ENCODE data around the gene TAS2R41. TPM values are rescaled to one million over a fixed set of nuclear protein-coding genes. Genes with fewer than 3 reads are reported as not detected.

TAS2R41 gene
- total RNA-seq, 1 donor from 2014 or later, result not detected

DNA sequence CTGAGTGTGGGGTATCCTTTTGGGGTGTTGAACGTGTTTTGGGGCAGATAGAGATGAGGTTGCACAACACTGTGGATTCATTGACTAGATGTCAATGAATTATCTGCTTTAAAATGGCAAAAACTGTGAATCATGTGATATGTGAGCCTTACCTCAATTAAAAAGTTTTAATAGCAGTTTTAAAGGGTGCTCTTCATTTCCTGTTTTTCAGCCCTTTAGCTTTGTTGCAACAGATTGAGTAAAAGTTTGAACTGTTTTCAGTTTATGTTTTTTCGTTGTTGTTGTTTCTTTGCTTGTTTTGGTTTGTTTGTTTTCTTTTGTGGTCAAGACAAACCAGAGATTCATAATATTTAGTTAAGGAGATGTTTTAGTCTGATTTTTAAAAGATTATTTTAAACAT is 9.4 kb downstream of the TAS2R41 start:
- intact Hi-C loops (cut with micrococcal nuclease), result no loop called here
- ATAC-seq (ENCODE audit: low read depth), result no peak
- POLR2A ChIA-PET, result no interaction called here
- H3K27me3 Mint-ChIP-seq, result peaks cover 24% of the 10 kb centered on the region
- no peak overlapping the region for H3K4me3 Mint-ChIP-seq
- no peak for DNase-seq
- no peaks in the 10 kb centered on the region for H3K9me3 Mint-ChIP-seq
- no peaks in the 10 kb centered on the region for H3K4me1 Mint-ChIP-seq
- no peaks in the 10 kb centered on the region for H3K36me3 Mint-ChIP-seq (ENCODE audit: low read depth)
- TF ChIP-seq, protein P1, sequence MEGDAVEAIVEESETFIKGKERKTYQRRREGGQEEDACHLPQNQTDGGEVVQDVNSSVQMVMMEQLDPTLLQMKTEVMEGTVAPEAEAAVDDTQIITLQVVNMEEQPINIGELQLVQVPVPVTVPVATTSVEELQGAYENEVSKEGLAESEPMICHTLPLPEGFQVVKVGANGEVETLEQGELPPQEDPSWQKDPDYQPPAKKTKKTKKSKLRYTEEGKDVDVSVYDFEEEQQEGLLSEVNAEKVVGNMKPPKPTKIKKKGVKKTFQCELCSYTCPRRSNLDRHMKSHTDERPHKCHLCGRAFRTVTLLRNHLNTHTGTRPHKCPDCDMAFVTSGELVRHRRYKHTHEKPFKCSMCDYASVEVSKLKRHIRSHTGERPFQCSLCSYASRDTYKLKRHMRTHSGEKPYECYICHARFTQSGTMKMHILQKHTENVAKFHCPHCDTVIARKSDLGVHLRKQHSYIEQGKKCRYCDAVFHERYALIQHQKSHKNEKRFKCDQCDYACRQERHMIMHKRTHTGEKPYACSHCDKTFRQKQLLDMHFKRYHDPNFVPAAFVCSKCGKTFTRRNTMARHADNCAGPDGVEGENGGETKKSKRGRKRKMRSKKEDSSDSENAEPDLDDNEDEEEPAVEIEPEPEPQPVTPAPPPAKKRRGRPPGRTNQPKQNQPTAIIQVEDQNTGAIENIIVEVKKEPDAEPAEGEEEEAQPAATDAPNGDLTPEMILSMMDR (IDR thresholded peaks at IDR 0.05), result no peak
- no peak overlapping the region for H3K27ac Mint-ChIP-seq
- CTCF ChIA-PET, result no interaction called here

DNA sequence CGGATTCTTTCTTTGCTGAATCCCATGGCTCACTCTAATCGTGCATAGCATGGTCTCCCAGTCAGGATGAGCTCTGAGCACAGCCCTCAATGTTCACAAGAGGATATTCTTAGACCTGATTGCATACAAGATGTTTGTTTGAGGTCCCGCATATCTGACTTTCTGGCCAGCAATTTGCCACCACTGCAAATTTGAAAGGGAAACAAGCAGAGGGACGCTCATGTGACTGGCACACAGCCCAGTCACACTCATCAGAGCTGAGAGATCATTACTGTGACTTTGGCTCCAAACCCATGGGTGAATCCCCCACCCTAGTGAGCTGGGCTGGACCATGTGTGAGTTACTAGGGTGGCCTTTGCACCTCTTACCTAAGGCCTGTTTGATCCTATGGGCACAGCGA is 9.9 kb downstream of the TAS2R41 start:
- Mint-ChIP-seq H3K27ac (no peak overlapping the region), H3K36me3 (ENCODE audit: low read depth) (no peaks in the 10 kb centered on the region), H3K9me3 (no peaks in the 10 kb centered on the region), H3K27me3 (peaks cover 24% of the 10 kb centered on the region), H3K4me3 (no peak overlapping the region), H3K4me1 (no peaks in the 10 kb centered on the region)
- ATAC-seq (ENCODE audit: low read depth), result no peak
- no peak for DNase-seq
- TF ChIP-seq, protein P1 (IDR thresholded peaks at IDR 0.05), result no peak
- POLR2A ChIA-PET, result no interaction called here
- intact Hi-C loops (cut with micrococcal nuclease), result no loop called here
- CTCF ChIA-PET, result no interaction called here

- DNase-seq, result no peak
- Mint-ChIP-seq H3K4me1 (no peaks in the 10 kb centered on the region), H3K9me3 (no peaks in the 10 kb centered on the region), H3K27ac (no peak overlapping the region), H3K36me3 (ENCODE audit: low read depth) (no peaks in the 10 kb centered on the region), H3K4me3 (no peak overlapping the region), H3K27me3 (peaks cover 11% of the 10 kb centered on the region)
- POLR2A ChIA-PET, result interaction anchor here (0.6 kb wide), 1 partner anchor 21 kb away, joined by 3 read pairs; no protein-coding TSS in a partner anchor
- intact Hi-C loops (cut with micrococcal nuclease), result loop anchor here (1.0 kb wide), 1 partner anchor 636 kb away; no protein-coding TSS in a partner anchor
- TF ChIP-seq, protein P1 (IDR thresholded peaks at IDR 0.05), result no peak
- no peak for ATAC-seq (ENCODE audit: low read depth)
- CTCF ChIA-PET, result interaction anchor here (2.3 kb wide), 1 partner anchor 246 kb away, joined by 7 read pairs; no protein-coding TSS in a partner anchor
Measured at GRCh38 chr7:143490717-143491306, 13.1 kb downstream of the TAS2R41 start.

DNA sequence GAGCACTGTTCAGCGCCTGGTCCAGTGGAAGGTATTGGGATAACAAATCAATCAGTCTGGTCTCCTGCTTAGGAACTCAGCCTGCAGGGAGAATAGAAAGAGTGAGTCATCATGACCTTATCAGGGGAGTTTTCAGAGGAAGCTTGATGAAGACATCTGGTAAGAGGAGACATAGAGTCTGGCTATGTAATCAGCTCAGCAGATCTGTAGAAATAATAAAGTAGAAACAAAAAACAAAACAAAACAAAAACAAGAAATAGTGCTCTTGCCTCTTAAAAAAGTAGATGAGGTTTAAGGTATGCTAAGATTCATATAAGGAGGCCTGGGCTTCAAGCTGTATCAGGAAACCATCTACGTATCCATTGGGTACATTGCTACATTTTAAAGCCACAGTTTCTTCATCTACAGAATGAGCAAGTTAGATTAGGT is 14.4 kb downstream of the TAS2R41 start:
- H3K27me3 Mint-ChIP-seq, result peaks cover 11% of the 10 kb centered on the region
- H3K27ac Mint-ChIP-seq, result no peak overlapping the region
- H3K36me3 Mint-ChIP-seq (ENCODE audit: low read depth), result no peaks in the 10 kb centered on the region
- DNase-seq, result no peak
- H3K4me1 Mint-ChIP-seq, result no peaks in the 10 kb centered on the region
- TF ChIP-seq, protein P1 (IDR thresholded peaks at IDR 0.05), result no peak
- no peak overlapping the region for H3K4me3 Mint-ChIP-seq
- POLR2A ChIA-PET, result no interaction called here
- no peak for ATAC-seq (ENCODE audit: low read depth)
- no peaks in the 10 kb centered on the region for H3K9me3 Mint-ChIP-seq
- CTCF ChIA-PET, result interaction anchor here (1.5 to 2.3 kb wide), 2 partner anchors 245 to 636 kb away, joined by 3 to 7 read pairs; no protein-coding TSS in a partner anchor
- intact Hi-C loops (cut with micrococcal nuclease), result no loop called here

- TF ChIP-seq, protein P1 (IDR thresholded peaks at IDR 0.05), result no peak
- intact Hi-C loops (cut with micrococcal nuclease), result no loop called here
- Mint-ChIP-seq H3K9me3 (no peaks in the 10 kb centered on the region), H3K4me3 (no peak overlapping the region), H3K27ac (no peak overlapping the region), H3K27me3 (peaks cover 11% of the 10 kb centered on the region), H3K36me3 (ENCODE audit: low read depth) (no peaks in the 10 kb centered on the region), H3K4me1 (no peaks in the 10 kb centered on the region)
- DNase-seq, result no peak
- ChIA-PET POLR2A (no interaction called here), CTCF (interaction anchor here (1.5 kb wide), 1 partner anchor 635 kb away, joined by 3 read pairs; no protein-coding TSS in a partner anchor)
- ATAC-seq (ENCODE audit: low read depth), result no peak
Measured at GRCh38 chr7:143492799-143493739, 15.4 kb downstream of the TAS2R41 start.
